Body of pancreas (tissue), 4 donors: Measurements from ENCODE around the gene SPARCL1.

Source experiments
- POLR2A ChIP-seq, 3 donors: fragments of 450-650 bp; IDR thresholded peaks; one replicate each; pipeline ENCODE4 v1.6.1; 2016; ENCODE audit warnings: antibody characterized with exemption in 3 of 3, mild to moderate bottlenecking in 2 of 3
- TF ChIP-seq, protein P1 (sequence below), 7 experiments: fragments of 450-650 bp in 4 of 7; fragments of 200-600 bp in 3 of 7; sonication (generic) in 3 of 7; IDR thresholded peaks; one replicate each; pipeline ENCODE4 v1.5.1; 2016 to 2019; ENCODE audit warnings: antibody characterized with exemption in 7 of 7

DNA sequence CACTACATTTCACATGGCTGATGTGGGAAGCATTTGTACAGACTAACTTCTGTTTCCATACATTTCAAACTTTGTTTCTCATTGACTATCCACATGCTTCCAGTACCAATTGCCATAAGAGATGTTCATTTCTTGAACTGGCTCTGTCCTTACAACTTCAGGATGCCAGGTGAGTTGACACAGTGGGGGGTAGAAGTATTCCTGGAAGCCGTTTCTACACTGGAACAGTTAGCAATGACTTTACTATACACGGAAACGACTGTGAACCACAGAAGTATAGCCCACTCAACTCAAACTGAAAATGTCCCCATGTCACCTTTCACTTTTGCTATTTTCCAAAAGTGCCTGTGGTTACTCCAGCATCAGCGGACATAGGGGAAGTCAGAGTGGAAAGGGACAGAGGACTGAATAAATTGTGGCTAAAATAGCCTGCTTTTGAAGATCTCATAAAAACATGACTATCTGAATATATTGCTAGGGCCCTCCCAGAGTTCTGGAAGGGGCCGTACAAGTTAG is 41.2 kb upstream of the SPARCL1 start:
- TF ChIP-seq POLR2A (IDR thresholded peaks at IDR 0.05) = no peak
- TF ChIP-seq, protein P1, sequence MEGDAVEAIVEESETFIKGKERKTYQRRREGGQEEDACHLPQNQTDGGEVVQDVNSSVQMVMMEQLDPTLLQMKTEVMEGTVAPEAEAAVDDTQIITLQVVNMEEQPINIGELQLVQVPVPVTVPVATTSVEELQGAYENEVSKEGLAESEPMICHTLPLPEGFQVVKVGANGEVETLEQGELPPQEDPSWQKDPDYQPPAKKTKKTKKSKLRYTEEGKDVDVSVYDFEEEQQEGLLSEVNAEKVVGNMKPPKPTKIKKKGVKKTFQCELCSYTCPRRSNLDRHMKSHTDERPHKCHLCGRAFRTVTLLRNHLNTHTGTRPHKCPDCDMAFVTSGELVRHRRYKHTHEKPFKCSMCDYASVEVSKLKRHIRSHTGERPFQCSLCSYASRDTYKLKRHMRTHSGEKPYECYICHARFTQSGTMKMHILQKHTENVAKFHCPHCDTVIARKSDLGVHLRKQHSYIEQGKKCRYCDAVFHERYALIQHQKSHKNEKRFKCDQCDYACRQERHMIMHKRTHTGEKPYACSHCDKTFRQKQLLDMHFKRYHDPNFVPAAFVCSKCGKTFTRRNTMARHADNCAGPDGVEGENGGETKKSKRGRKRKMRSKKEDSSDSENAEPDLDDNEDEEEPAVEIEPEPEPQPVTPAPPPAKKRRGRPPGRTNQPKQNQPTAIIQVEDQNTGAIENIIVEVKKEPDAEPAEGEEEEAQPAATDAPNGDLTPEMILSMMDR (IDR thresholded peaks at IDR 0.05) = no peak
